Measurements from ENCODE around the gene NSMF. TPM values are rescaled to one million over a fixed set of nuclear protein-coding genes. Genes with fewer than 3 reads are reported as not detected.
A peak's percentile ranks its signal among the peaks of the same experiment; 100 is the strongest.

The NSMF gene
- total and polyA plus RNA-seq, 8 donors: 11.7 to 84.9 (median 41.6) TPM

GRCh38 chr9:137478962-137479861 is 20.1 kb upstream of the NSMF start:
- TF ChIP-seq POLR2A (IDR thresholded peaks at IDR 0.05): no peak
- no peak for TF ChIP-seq POLR2AphosphoS5 (IDR thresholded peaks at IDR 0.05)
- TF ChIP-seq EP300 (IDR thresholded peaks at IDR 0.05): no peak
- TF ChIP-seq CTCF (IDR thresholded peaks at IDR 0.05): no peak
- DNase-seq: peak in 1 of 2 donors; percentile 56
- Histone ChIP-seq H3K4me1 (peaks cover 0 to 12% (median 10%) of the 10 kb centered on the region in 4 donors), H3K4me3 (no peak overlapping the region), H3K9me3 (peaks cover 0 to 22% (median 16%) of the 10 kb centered on the region in 4 donors), H3K36me3 (peaks cover 0 to 41% (median 28%) of the 10 kb centered on the region in 4 donors), H3K27me3 (no peaks in the 10 kb centered on the region), H3K27ac (no peak overlapping the region)
- intact Hi-C loops (cut with DNase I; ENCODE audit: low total_unique reads): no loop called here
- 78 to 90% (median 81%) methylated on average over 28 to 36 of the region's 36 CpGs for WGBS, 5 donors

- 69 to 90% (median 86%) methylated on average over 3 to 11 of the region's 11 CpGs for WGBS, 5 donors
- Histone ChIP-seq H3K36me3 (peaks cover 0 to 41% (median 28%) of the 10 kb centered on the region in 4 donors), H3K27me3 (no peaks in the 10 kb centered on the region), H3K4me3 (no peak overlapping the region), H3K4me1 (peaks cover 0 to 12% (median 10%) of the 10 kb centered on the region in 4 donors), H3K27ac (no peak overlapping the region), H3K9me3 (peaks cover 0 to 22% (median 16%) of the 10 kb centered on the region in 4 donors)
- intact Hi-C loops (cut with DNase I; ENCODE audit: low total_unique reads): no loop called here
- no peak for DNase-seq
- TF ChIP-seq POLR2AphosphoS5 (IDR thresholded peaks at IDR 0.05) (no peak), EP300 (IDR thresholded peaks at IDR 0.05) (no peak), CTCF (IDR thresholded peaks at IDR 0.05) (no peak), POLR2A (IDR thresholded peaks at IDR 0.05) (no peak)
Measured at GRCh38 chr9:137478613-137478961, 19.5 kb upstream of the NSMF start.

- 91 to 98% (median 93%) methylated on average over 9 to 29 of the region's 29 CpGs for whole genome bisulfite sequencing, 5 donors
- Histone ChIP-seq H3K36me3 (peaks cover 0 to 41% (median 28%) of the 10 kb centered on the region in 4 donors), H3K4me3 (no peak overlapping the region), H3K9me3 (peaks cover 0 to 22% (median 16%) of the 10 kb centered on the region in 4 donors), H3K4me1 (peaks cover 0 to 12% (median 10%) of the 10 kb centered on the region in 4 donors), H3K27ac (no peak overlapping the region), H3K27me3 (no peaks in the 10 kb centered on the region)
- TF ChIP-seq EP300 (IDR thresholded peaks at IDR 0.05): no peak
- no peak for TF ChIP-seq POLR2A (IDR thresholded peaks at IDR 0.05)
- no peak for TF ChIP-seq CTCF (IDR thresholded peaks at IDR 0.05)
- intact Hi-C loops (cut with DNase I; ENCODE audit: low total_unique reads): no loop called here
- no peak for DNase-seq
Measured at GRCh38 chr9:137477778-137478612, 18.9 kb upstream of the NSMF start.

DNA sequence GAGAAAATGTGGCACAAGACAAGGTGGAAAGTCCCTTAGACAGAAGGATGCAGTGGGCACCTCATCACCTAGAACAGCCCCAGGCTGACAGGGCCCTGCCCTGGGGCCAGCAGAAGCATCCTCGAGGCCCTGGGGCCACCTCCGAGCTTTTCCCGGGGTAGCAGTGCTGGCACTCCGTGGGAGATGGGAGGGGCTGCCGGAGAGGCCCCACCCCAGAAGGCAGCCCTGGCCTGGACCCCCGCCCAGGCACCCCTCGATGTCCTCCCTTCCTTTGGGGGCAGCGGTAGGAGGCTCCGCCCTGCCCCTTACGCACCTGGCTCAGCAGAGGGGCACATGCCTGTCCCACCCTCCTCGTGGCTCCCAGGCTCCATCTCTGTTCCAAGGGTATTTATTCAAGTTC is 17.7 kb upstream of the NSMF start:
- H3K36me3 ChIP-seq: peaks cover 0 to 41% (median 28%) of the 10 kb centered on the region in 4 donors
- H3K4me3 ChIP-seq: no peak overlapping the region
- no peak for TF ChIP-seq POLR2A (IDR thresholded peaks at IDR 0.05)
- TF ChIP-seq EP300 (IDR thresholded peaks at IDR 0.05): no peak
- no peak for TF ChIP-seq POLR2AphosphoS5 (IDR thresholded peaks at IDR 0.05)
- TF ChIP-seq CTCF (IDR thresholded peaks at IDR 0.05): no peak
- peaks cover 0 to 22% (median 16%) of the 10 kb centered on the region in 4 donors for H3K9me3 ChIP-seq
- no peak overlapping the region for H3K27ac ChIP-seq
- H3K27me3 ChIP-seq: no peaks in the 10 kb centered on the region
- no peak for DNase-seq
- peaks cover 0 to 3% (median 2%) of the 10 kb centered on the region in 4 donors for H3K4me1 ChIP-seq
- whole genome bisulfite sequencing, 5 donors: 84 to 100% (median 93%) methylated on average over 3 to 11 of the region's 11 CpGs
- intact Hi-C loops (cut with DNase I; ENCODE audit: low total_unique reads): no loop called here

Data from stomach (tissue), 9 donors.